ENCODE results near the gene PPP1R26.
"Not testable (repeated sequence)": the region's sequence is repeated elsewhere in the genome, so short reads cannot be mapped to it uniquely, and the experiment has no call there.

PPP1R26 gene

GRCh38 chr9:135520916-135521607 lies 41.5 kb downstream of the PPP1R26 start, which contains the start of gene LCN1:
TSS of gene LCN1 (plus strand) at chr9:135521440. CDS start at chr9:135521498, 58 bp downstream.
- DNase-seq (ENCODE audit: low read depth in 2 of 2), result no peak

GRCh38 chr9:135521608-135522095 lies 42.1 kb downstream of the PPP1R26 start:
- DNase-seq (ENCODE audit: low read depth in 2 of 2), result no peak

GRCh38 chr9:135522137-135522877 lies 42.7 kb downstream of the PPP1R26 start:
- no peak for DNase-seq (ENCODE audit: low read depth in 2 of 2)

GRCh38 chr9:135522931-135523330 lies 43.3 kb downstream of the PPP1R26 start:
- DNase-seq (ENCODE audit: low read depth in 2 of 2), result no peak

GRCh38 chr9:135523521-135524129 lies 44.0 kb downstream of the PPP1R26 start:
- no peak for DNase-seq (ENCODE audit: low read depth in 2 of 2)

- no peak for DNase-seq (ENCODE audit: low read depth in 2 of 2)
These were observed 44.7 kb downstream of the PPP1R26 start for GRCh38 chr9:135524130-135524861.

- no peak for DNase-seq (ENCODE audit: low read depth in 2 of 2)
These were observed 45.9 kb downstream of the PPP1R26 start for GRCh38 chr9:135525241-135526088.

- DNase-seq (ENCODE audit: low read depth in 2 of 2), result no peak
These were observed 46.6 kb downstream of the PPP1R26 start for GRCh38 chr9:135526089-135526729.

- no peak for DNase-seq (ENCODE audit: low read depth in 2 of 2)
These were observed 47.4 kb downstream of the PPP1R26 start for GRCh38 chr9:135526730-135527571.

GRCh38 chr9:135528842-135529435 lies 49.4 kb downstream of the PPP1R26 start:
- not testable (repeated sequence) for DNase-seq (ENCODE audit: low read depth in 2 of 2)

GRCh38 chr9:135530146-135530545 lies 50.6 kb downstream of the PPP1R26 start:
- no peak for DNase-seq (ENCODE audit: low read depth in 2 of 2)

- DNase-seq (ENCODE audit: low read depth in 2 of 2), result no peak
These were observed 51.5 kb downstream of the PPP1R26 start for GRCh38 chr9:135531096-135531495.

GRCh38 chr9:135533113-135533512 lies 53.5 kb downstream of the PPP1R26 start:
- DNase-seq (ENCODE audit: low read depth in 2 of 2), result no peak

GRCh38 chr9:135533674-135534073 lies 54.1 kb downstream of the PPP1R26 start:
- no peak for DNase-seq (ENCODE audit: low read depth in 2 of 2)

GRCh38 chr9:135534192-135534711 lies 54.7 kb downstream of the PPP1R26 start:
- DNase-seq (ENCODE audit: low read depth in 2 of 2), result not testable (repeated sequence)

GRCh38 chr9:135534826-135535225 lies 55.2 kb downstream of the PPP1R26 start:
- DNase-seq (ENCODE audit: low read depth in 2 of 2), result not testable (repeated sequence)

GRCh38 chr9:135535631-135536030 lies 56.0 kb downstream of the PPP1R26 start:
- not testable (repeated sequence) for DNase-seq (ENCODE audit: low read depth in 2 of 2)

GRCh38 chr9:135536216-135536615 lies 56.6 kb downstream of the PPP1R26 start:
- no peak for DNase-seq (ENCODE audit: low read depth in 2 of 2)

Measured in stimulated activated CD8-positive, alpha-beta memory T cell treated with anti-CD3 and anti-CD28 coated beads, Interleukin-15, amount 100 ng/mL, for 48 hours (primary cell).